K562 (cell line): ENCODE results near the gene DELE1. TPM values are rescaled to one million over a fixed set of nuclear protein-coding genes. Genes with fewer than 3 reads are reported as not detected.

Source experiments
- E2F6 ChIP-seq, 2 experiments: IDR thresholded peaks; 2 replicates each; pipeline ENCODE4 v1.6.1; 2011; ENCODE audit warnings: borderline replicate concordance in 1 of 2, control low read depth in 1 of 2, low read depth in 1 of 2, low read length in 1 of 2, mild to moderate bottlenecking in 1 of 2, mixed read lengths in 1 of 2, moderate library complexity in 1 of 2; ENCODE audit not compliant: insufficient read depth in 1 of 2, insufficient read length in 1 of 2, poor library complexity in 1 of 2, severe bottlenecking in 1 of 2; ENCODE audit errors: extremely low read depth in 1 of 2
- HOXB6 ChIP-seq: fragments of 250-450 bp; sonication (Bioruptor Pico); IDR thresholded peaks from 2 replicates; pipeline ENCODE4 v1.5.1; 2022; ENCODE audit warnings: mild to moderate bottlenecking, borderline replicate concordance
- NFYB ChIP-seq: IDR thresholded peaks from 2 replicates; pipeline ENCODE4 v1.6.1; 2011; ENCODE audit warnings: mild to moderate bottlenecking, moderate library complexity; ENCODE audit not compliant: insufficient read length; ENCODE audit errors: extremely low read depth
- PHB2 ChIP-seq: fragments of 450-650 bp; IDR thresholded peaks from 2 replicates; pipeline ENCODE4 v1.6.1; 2017; ENCODE audit warnings: low read depth
- RREB1 ChIP-seq: fragments of 250-450 bp; sonication (Bioruptor Pico); IDR thresholded peaks from 2 replicates; pipeline ENCODE4 v1.4.0; 2020
- ZNF740 ChIP-seq, 3 experiments: fragments of 200-800 bp in 1 of 3; sonication (Bioruptor generic) in 1 of 3; sonication (generic) in 1 of 3; formaldehyde crosslinking in 1 of 3; IDR thresholded peaks; 2 replicates each; pipeline versions ENCODE4 v1.6.1 to v1.8.0; 2016 to 2022; ENCODE audit warnings: mild to moderate bottlenecking in 2 of 3, missing compliant biosample characterization in 2 of 3, missing genetic modification characterization in 2 of 3, missing genetic modification reagents in 1 of 3
- polyA plus RNA-seq, 8 experiments: library from polyadenylated mRNA; depleted of rRNA in 4 of 8; stranded (reverse) in 5 of 8; unstranded in 3 of 8; fragments of >200 nt; fragmentation: Nextera tagmentation in 2 of 8; fragmentation: Illumina TruSeq in 1 of 8; extraction: Ambion mirVana in 2 of 8; extraction: Trizol in 1 of 8; gene quantifications; 2 replicates each; pipeline versions ENCODE4 v1.2.1 to v1.2.3, GENCODE V29; 2011 to 2014; ENCODE audit warnings: inconsistent platforms in 1 of 8, missing spikeins in 1 of 8
- total RNA-seq, 7 experiments: library from RNA; depleted of rRNA in 6 of 7; stranded (reverse); fragments of >200 nt in 6 of 7; fragmentation: Illumina TruSeq in 2 of 7; extraction: Trizol in 2 of 7; gene quantifications; 2 replicates each; pipeline versions ENCODE4 v1.2.1 to v1.2.3, GENCODE V29; 2011 to 2021; ENCODE audit warnings: low replicate concordance in 1 of 7
- TF ChIP-seq, protein P1 (sequence below): sonication (generic); formaldehyde crosslinking; IDR thresholded peaks from 2 replicates; pipeline ENCODE4 v1.8.0; 2023; ENCODE audit warnings: missing genetic modification reagents, mild to moderate bottlenecking, borderline replicate concordance

DELE1 gene
- total and polyA plus RNA-seq, 9 of the 15 experiments (the other 6 are each of a cell fraction or from before 2014, with no cell fraction given) = 16.6 to 74.4 (median 49.8) TPM

DNA sequence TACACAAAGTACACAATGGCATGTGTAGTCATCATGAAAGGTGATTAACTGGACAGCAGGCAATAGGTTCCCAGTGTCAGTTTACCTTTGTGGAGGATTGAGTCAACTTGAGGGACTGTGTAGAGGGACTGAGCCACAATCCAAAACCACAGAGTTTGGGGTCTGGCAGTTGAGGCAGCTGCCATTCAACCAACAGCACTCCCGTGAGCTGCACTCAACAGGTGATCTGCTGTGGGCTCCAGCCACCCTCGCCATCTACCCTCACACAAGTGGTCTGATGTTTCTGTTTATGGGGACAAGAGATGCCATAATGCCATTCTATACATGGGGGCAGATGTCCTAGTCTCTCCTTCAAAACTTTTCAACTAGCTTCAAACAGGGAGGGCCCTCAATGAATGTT lies 2.9 kb upstream of the DELE1 start (continued):
- TF ChIP-seq RREB1 (CRISPR knock-in tag) = no peak
- TF ChIP-seq HOXB6 (CRISPR knock-in tag) = no peak
- TF ChIP-seq E2F6 (IDR thresholded peaks at IDR 0.05; ENCODE audit: borderline replicate concordance in 1 of 2, extremely low read depth in 1 of 2, insufficient read depth in 1 of 2, insufficient read length in 1 of 2, low read depth in 1 of 2, low read length in 1 of 2, poor library complexity in 1 of 2, severe bottlenecking in 1 of 2) = no peak
- TF ChIP-seq, protein P1, sequence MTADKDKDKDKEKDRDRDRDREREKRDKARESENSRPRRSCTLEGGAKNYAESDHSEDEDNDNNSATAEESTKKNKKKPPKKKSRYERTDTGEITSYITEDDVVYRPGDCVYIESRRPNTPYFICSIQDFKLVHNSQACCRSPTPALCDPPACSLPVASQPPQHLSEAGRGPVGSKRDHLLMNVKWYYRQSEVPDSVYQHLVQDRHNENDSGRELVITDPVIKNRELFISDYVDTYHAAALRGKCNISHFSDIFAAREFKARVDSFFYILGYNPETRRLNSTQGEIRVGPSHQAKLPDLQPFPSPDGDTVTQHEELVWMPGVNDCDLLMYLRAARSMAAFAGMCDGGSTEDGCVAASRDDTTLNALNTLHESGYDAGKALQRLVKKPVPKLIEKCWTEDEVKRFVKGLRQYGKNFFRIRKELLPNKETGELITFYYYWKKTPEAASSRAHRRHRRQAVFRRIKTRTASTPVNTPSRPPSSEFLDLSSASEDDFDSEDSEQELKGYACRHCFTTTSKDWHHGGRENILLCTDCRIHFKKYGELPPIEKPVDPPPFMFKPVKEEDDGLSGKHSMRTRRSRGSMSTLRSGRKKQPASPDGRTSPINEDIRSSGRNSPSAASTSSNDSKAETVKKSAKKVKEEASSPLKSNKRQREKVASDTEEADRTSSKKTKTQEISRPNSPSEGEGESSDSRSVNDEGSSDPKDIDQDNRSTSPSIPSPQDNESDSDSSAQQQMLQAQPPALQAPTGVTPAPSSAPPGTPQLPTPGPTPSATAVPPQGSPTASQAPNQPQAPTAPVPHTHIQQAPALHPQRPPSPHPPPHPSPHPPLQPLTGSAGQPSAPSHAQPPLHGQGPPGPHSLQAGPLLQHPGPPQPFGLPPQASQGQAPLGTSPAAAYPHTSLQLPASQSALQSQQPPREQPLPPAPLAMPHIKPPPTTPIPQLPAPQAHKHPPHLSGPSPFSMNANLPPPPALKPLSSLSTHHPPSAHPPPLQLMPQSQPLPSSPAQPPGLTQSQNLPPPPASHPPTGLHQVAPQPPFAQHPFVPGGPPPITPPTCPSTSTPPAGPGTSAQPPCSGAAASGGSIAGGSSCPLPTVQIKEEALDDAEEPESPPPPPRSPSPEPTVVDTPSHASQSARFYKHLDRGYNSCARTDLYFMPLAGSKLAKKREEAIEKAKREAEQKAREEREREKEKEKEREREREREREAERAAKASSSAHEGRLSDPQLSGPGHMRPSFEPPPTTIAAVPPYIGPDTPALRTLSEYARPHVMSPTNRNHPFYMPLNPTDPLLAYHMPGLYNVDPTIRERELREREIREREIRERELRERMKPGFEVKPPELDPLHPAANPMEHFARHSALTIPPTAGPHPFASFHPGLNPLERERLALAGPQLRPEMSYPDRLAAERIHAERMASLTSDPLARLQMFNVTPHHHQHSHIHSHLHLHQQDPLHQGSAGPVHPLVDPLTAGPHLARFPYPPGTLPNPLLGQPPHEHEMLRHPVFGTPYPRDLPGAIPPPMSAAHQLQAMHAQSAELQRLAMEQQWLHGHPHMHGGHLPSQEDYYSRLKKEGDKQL (CRISPR knock-in tag) = no peak
- TF ChIP-seq ZNF740 (CRISPR knock-in tag; IDR thresholded peaks at IDR 0.05) = no peak
- TF ChIP-seq ZNF740 (tag; IDR thresholded peaks at IDR 0.05) = no peak
- TF ChIP-seq PHB2 = no peak
- no peak for TF ChIP-seq NFYB
